Caco-2 (cell line): ENCODE results near the gene COPG1. TPM values are rescaled to one million over a fixed set of nuclear protein-coding genes. Genes with fewer than 3 reads are reported as not detected.
"Not testable (repeated sequence)": the region's sequence is repeated elsewhere in the genome, so short reads cannot be mapped to it uniquely, and the experiment has no call there.

Experiments
- BruUV-seq: library from RNA; stranded (reverse); fragments of 400-500 nt; replicated peaks from 2 replicates; lab custom pipeline; 2021; lab: Mats Ljungman, UMichigan
- CTCF ChIA-PET: fragments of 300-600 bp; sonication (Branson Sonifier 250); formaldehyde crosslinking; loops from one replicate; lab custom pipeline; 2022; ENCODE audit warnings: antibody characterized with exemption; lab: Charles Lee
- POLR2A ChIA-PET: fragments of 300-600 bp; sonication (Branson Sonifier 250); formaldehyde crosslinking; loops from one replicate; lab custom pipeline; 2022; ENCODE audit warnings: antibody characterized with exemption; lab: Charles Lee
- DNase-seq, 2 experiments: peaks; one replicate each; pipeline versions ENCODE4 v3.0.0 to v3.0.0-alpha.2; 2020 to 2022
- H3K27me3 ChIP-seq: replicated peaks from 2 replicates; pipeline ENCODE4 v1.6.0; 2011; ENCODE audit warnings: low read length; ENCODE audit not compliant: control insufficient read depth, insufficient read depth
- H3K36me3 ChIP-seq: 2 replicates; pipeline ENCODE4 v1.5.1; 2011; ENCODE audit warnings: low read length; ENCODE audit not compliant: control insufficient read depth, insufficient read depth
- H3K4me1 ChIP-seq: fragments of 250-450 bp; sonication (Bioruptor Pico); 2 replicates; pipeline ENCODE4 v1.5.1; 2020; ENCODE audit warnings: mild to moderate bottlenecking
- H3K4me3 ChIP-seq: 2 replicates; pipeline ENCODE4 v1.5.1; 2011; ENCODE audit warnings: low read depth, mild to moderate bottlenecking, control low read depth, low read length
- H3K9me3 ChIP-seq: fragments of 250-450 bp; sonication (Bioruptor Pico); 2 replicates; pipeline ENCODE4 v1.5.1; 2020; ENCODE audit warnings: mild to moderate bottlenecking, moderate library complexity
- H3K27ac Mint-ChIP-seq: one replicate; pipeline ENCODE4 v1.8.0; 2022; ENCODE audit warnings: mixed read lengths; ENCODE audit not compliant: unreplicated experiment
- H3K27me3 Mint-ChIP-seq: one replicate; pipeline ENCODE4 v1.8.0; 2022; ENCODE audit warnings: mixed read lengths; ENCODE audit not compliant: insufficient read depth, unreplicated experiment
- H3K36me3 Mint-ChIP-seq: one replicate; pipeline ENCODE4 v1.8.0; 2022; ENCODE audit warnings: mild to moderate bottlenecking, mixed read lengths; ENCODE audit not compliant: insufficient read depth, unreplicated experiment
- H3K4me1 Mint-ChIP-seq: one replicate; pipeline ENCODE4 v1.8.0; 2022; ENCODE audit warnings: low read depth, mixed read lengths; ENCODE audit not compliant: unreplicated experiment
- H3K4me3 Mint-ChIP-seq: one replicate; pipeline ENCODE4 v1.8.0; 2022; ENCODE audit warnings: mild to moderate bottlenecking, moderate library complexity, mixed read lengths; ENCODE audit not compliant: unreplicated experiment
- H3K9me3 Mint-ChIP-seq: one replicate; pipeline ENCODE4 v1.8.0; 2022; ENCODE audit warnings: mixed read lengths; ENCODE audit not compliant: unreplicated experiment
- CTCF ChIP-seq, 2 experiments: fragments of 200-600 bp in 1 of 2; IDR thresholded peaks; 1 replicate in 1 of 2; 2 replicates in 1 of 2; pipeline versions ENCODE4 v1.5.1 to v1.8.0; 2011 to 2022; ENCODE audit warnings: antibody characterized with exemption in 1 of 2, control low read depth in 1 of 2, inconsistent platforms in 1 of 2, low read depth in 1 of 2, low read length in 1 of 2, mild to moderate bottlenecking in 1 of 2, moderate library complexity in 1 of 2; ENCODE audit not compliant: insufficient read depth in 1 of 2, severe bottlenecking in 1 of 2, unreplicated experiment in 1 of 2
- intact Hi-C: fragments of 100-400 bp; cut with micrococcal nuclease; formaldehyde crosslinking; loops from one replicate; pipeline ENCODE4 v1.10.0; 2022; ENCODE audit not compliant: unreplicated experiment
- total RNA-seq: library from RNA; stranded (reverse); gene quantifications from 2 replicates; pipeline ENCODE4 v1.2.3, GENCODE V29; 2022

Gene COPG1
- total RNA-seq, 1 experiment from 2014 or later, result 178 TPM

GRCh38 chr3:129261894-129262293 is 12.5 kb downstream of the COPG1 start:
- no peaks in the 10 kb centered on the region for H3K4me1 Mint-ChIP-seq
- intact Hi-C loops, result no loop called here
- POLR2A ChIA-PET, result no interaction called here

GRCh38 chr3:129263161-129263910 is 13.9 kb downstream of the COPG1 start:
- H3K27ac Mint-ChIP-seq, result no peak overlapping the region
- BruUV-seq, result no TSS peak
- CTCF ChIA-PET, result no interaction called here

More at GRCh38 chr3:129261894-129262293, 12.5 kb downstream of the COPG1 start:
- H3K4me1 ChIP-seq, result no peaks in the 10 kb centered on the region
- Mint-ChIP-seq H3K9me3 (no peaks in the 10 kb centered on the region), H3K27ac (no peak overlapping the region), H3K36me3 (peaks cover 92% of the 10 kb centered on the region), H3K27me3 (no peaks in the 10 kb centered on the region), H3K4me3 (no peak overlapping the region)
- H3K4me3 ChIP-seq, result no peak overlapping the region
- peaks cover 15% of the 10 kb centered on the region for H3K36me3 ChIP-seq
- CTCF ChIA-PET, result no interaction called here
- no TSS peak for BruUV-seq
- no peak for DNase-seq
- no peak for TF ChIP-seq CTCF (IDR thresholded peaks at IDR 0.05; ENCODE audit: insufficient read depth in 1 of 2, low read depth in 1 of 2, low read length in 1 of 2, severe bottlenecking in 1 of 2, unreplicated experiment in 1 of 2)
- no peaks in the 10 kb centered on the region for H3K27me3 ChIP-seq
- H3K9me3 ChIP-seq, result no peaks in the 10 kb centered on the region

GRCh38 chr3:129264994-129265393 is 15.6 kb downstream of the COPG1 start:
- BruUV-seq, H3K4me3 ChIP-seq, H3K4me3 Mint-ChIP-seq, H3K27me3 Mint-ChIP-seq, CTCF ChIA-PET, POLR2A ChIA-PET, DNase-seq, H3K27ac Mint-ChIP-seq, H3K4me1 Mint-ChIP-seq, H3K27me3 ChIP-seq, H3K4me1 ChIP-seq, H3K9me3 ChIP-seq, H3K9me3 Mint-ChIP-seq, H3K36me3 ChIP-seq, intact Hi-C loops: not testable (repeated sequence)
- H3K36me3 Mint-ChIP-seq, result peaks cover 97% of the 10 kb centered on the region

More at GRCh38 chr3:129263161-129263910, 13.9 kb downstream of the COPG1 start:
- Mint-ChIP-seq H3K36me3 (peaks cover 92% of the 10 kb centered on the region), H3K4me3 (no peak overlapping the region), H3K4me1 (no peaks in the 10 kb centered on the region), H3K27me3 (no peaks in the 10 kb centered on the region), H3K9me3 (no peaks in the 10 kb centered on the region)
- POLR2A ChIA-PET, result no interaction called here
- Histone ChIP-seq H3K4me3 (no peak overlapping the region), H3K4me1 (no peaks in the 10 kb centered on the region), H3K9me3 (no peaks in the 10 kb centered on the region), H3K36me3 (peaks cover 10% of the 10 kb centered on the region), H3K27me3 (no peaks in the 10 kb centered on the region)
- intact Hi-C loops, result no loop called here
- TF ChIP-seq CTCF (IDR thresholded peaks at IDR 0.05; ENCODE audit: insufficient read depth in 1 of 2, low read depth in 1 of 2, low read length in 1 of 2, severe bottlenecking in 1 of 2, unreplicated experiment in 1 of 2), result no peak
- no peak for DNase-seq
